ENCODE data around the gene SEMA6A. TPM values are rescaled to one million over a fixed set of nuclear protein-coding genes. Genes with fewer than 3 reads are reported as not detected.

Gene SEMA6A
- total RNA-seq, 1 donor from 2014 or later: 2.6 TPM

DNA sequence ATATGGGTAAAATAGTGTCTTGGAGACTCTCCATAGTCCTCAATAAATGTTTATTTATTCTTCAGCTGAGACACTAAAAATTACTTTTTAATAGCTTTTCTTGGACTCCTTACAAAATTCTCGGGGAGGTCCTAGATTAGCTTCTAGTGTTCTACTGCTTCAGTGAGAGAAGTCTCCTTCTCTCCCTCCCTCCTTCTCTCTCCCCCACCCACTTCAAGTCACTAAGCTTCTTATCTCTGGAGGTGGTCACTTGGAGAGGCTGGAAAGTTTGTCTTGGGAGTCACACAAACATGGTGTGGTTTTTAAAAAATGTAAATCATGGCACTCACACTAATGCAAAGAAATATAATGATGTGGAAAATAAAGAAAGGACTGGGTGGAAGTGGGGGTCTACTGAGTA is 64.1 kb downstream of the SEMA6A start:
- Mint-ChIP-seq H3K4me1 (ENCODE audit: unreplicated experiment) (peaks cover 6% of the 10 kb centered on the region), H3K4me3 (ENCODE audit: unreplicated experiment) (no peak overlapping the region), H3K27ac (ENCODE audit: unreplicated experiment) (no peak overlapping the region), H3K9me3 (ENCODE audit: unreplicated experiment) (no peaks in the 10 kb centered on the region), H3K27me3 (ENCODE audit: unreplicated experiment) (no peaks in the 10 kb centered on the region), H3K36me3 (ENCODE audit: unreplicated experiment) (no peaks in the 10 kb centered on the region)
- TF ChIP-seq, protein P1, sequence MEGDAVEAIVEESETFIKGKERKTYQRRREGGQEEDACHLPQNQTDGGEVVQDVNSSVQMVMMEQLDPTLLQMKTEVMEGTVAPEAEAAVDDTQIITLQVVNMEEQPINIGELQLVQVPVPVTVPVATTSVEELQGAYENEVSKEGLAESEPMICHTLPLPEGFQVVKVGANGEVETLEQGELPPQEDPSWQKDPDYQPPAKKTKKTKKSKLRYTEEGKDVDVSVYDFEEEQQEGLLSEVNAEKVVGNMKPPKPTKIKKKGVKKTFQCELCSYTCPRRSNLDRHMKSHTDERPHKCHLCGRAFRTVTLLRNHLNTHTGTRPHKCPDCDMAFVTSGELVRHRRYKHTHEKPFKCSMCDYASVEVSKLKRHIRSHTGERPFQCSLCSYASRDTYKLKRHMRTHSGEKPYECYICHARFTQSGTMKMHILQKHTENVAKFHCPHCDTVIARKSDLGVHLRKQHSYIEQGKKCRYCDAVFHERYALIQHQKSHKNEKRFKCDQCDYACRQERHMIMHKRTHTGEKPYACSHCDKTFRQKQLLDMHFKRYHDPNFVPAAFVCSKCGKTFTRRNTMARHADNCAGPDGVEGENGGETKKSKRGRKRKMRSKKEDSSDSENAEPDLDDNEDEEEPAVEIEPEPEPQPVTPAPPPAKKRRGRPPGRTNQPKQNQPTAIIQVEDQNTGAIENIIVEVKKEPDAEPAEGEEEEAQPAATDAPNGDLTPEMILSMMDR (IDR thresholded peaks at IDR 0.05): no peak
- no peak for DNase-seq (ENCODE audit: extremely low spot score, unreplicated experiment)

DNA sequence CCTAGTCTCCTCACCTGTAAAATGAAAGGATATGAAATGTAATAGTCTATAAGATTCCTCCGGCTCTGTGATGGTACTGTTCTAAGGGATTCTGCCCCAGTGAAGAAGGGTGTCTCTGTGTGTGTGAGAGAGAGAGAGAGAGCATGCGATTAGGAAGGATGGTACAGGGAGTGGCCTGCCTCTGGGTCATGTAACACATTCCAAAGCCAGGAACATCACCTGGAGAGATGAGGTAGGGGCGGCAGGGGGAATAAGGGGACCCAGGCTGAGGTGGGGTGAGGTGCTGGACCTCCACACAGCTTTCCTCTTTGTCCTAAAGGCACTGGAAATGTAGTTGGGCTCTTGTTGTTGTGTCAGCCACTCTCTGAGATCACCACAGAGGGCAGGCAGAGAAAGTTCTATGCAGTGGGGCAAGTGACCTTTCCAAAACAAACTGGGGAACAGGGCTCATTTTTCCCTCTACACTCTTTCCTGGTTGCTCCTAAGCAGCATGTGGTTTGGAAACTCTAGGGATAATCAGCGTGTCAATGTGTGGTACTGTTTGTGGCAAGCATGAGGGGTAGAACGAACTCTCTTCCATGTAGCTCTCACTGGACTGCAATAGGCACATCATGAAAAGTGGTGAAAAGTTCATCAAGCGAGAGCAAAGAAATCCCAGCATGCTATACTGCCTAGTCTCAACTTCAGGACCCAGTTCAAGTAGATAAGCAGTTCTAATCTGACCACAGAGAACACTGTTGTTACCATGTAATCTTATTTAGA is 65.0 kb downstream of the SEMA6A start:
- Mint-ChIP-seq H3K9me3 (ENCODE audit: unreplicated experiment) (no peaks in the 10 kb centered on the region), H3K27ac (ENCODE audit: unreplicated experiment) (no peak overlapping the region)

DNA sequence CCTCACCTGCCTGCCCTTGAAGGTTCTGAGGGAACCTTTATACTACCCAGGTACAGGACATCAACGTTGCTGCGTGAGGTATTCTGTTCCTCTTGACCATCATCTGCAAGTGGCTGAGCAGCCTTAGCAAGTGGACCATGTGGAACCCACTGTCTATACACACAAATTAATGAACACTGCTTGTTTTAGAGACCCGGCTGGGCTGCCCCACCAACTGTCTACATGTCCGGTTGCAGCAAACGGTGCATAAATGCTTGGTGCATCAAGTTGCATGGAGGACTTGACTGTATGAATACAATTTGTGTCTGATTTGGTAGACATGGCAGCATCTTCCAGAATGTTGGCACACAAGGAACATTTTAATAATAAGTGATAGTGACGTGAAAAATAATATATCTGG is 65.8 kb downstream of the SEMA6A start:
- no peak overlapping the region for H3K27ac Mint-ChIP-seq (ENCODE audit: unreplicated experiment)
- no peaks in the 10 kb centered on the region for H3K9me3 Mint-ChIP-seq (ENCODE audit: unreplicated experiment)
- H3K4me3 Mint-ChIP-seq (ENCODE audit: unreplicated experiment): no peak overlapping the region
- no peak for DNase-seq (ENCODE audit: extremely low spot score, unreplicated experiment)
- no peaks in the 10 kb centered on the region for H3K27me3 Mint-ChIP-seq (ENCODE audit: unreplicated experiment)
- TF ChIP-seq, protein P1 (IDR thresholded peaks at IDR 0.05): no peak
- no peaks in the 10 kb centered on the region for H3K36me3 Mint-ChIP-seq (ENCODE audit: unreplicated experiment)
- H3K4me1 Mint-ChIP-seq (ENCODE audit: unreplicated experiment): peaks cover 3% of the 10 kb centered on the region

More for the DNA sequence above, 65.0 kb downstream of the SEMA6A start:
- peaks cover 3% of the 10 kb centered on the region for H3K4me1 Mint-ChIP-seq (ENCODE audit: unreplicated experiment)
- TF ChIP-seq, protein P1 (IDR thresholded peaks at IDR 0.05): no peak
- no peak for DNase-seq (ENCODE audit: extremely low spot score, unreplicated experiment)
- H3K27me3 Mint-ChIP-seq (ENCODE audit: unreplicated experiment): no peaks in the 10 kb centered on the region
- no peak overlapping the region for H3K4me3 Mint-ChIP-seq (ENCODE audit: unreplicated experiment)
- no peaks in the 10 kb centered on the region for H3K36me3 Mint-ChIP-seq (ENCODE audit: unreplicated experiment)

DNA sequence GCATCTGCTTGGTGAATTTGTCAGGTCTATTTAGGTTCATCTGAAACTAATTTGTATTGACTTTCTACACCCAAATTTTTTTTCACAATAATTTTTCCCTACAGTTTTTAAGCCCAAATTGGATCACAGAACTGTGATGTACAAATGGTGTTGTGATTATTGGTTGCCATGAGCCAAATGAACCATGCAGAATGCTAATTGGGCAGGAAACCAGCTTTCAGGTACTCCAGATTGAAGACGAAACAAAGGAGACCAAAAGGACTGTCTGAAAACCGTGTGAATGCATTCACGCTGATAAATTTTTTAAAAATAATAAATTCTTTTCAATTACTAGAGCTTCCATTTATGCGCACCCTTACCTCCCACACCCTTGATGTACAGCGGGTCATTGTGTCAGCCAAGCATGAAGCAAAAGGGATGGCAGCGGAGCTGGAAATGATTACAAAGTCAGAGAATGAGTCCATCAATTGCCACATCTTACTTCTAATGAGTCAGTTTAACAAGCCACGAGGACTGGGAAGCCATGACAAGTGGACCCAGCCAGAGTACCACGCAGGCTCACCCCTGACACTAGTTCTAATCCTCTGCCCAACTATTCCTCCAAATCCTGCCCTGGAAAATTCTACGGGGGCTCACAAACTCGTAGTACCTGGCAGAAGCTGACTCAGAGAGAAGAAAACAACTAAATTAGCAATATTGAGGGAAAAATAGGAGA is 66.5 kb downstream of the SEMA6A start:
- no peak for DNase-seq (ENCODE audit: extremely low spot score, unreplicated experiment)
- no peaks in the 10 kb centered on the region for H3K9me3 Mint-ChIP-seq (ENCODE audit: unreplicated experiment)
- no peak overlapping the region for H3K4me3 Mint-ChIP-seq (ENCODE audit: unreplicated experiment)
- TF ChIP-seq, protein P1 (IDR thresholded peaks at IDR 0.05): no peak
- H3K4me1 Mint-ChIP-seq (ENCODE audit: unreplicated experiment): peaks cover 3% of the 10 kb centered on the region
- no peak overlapping the region for H3K27ac Mint-ChIP-seq (ENCODE audit: unreplicated experiment)
- H3K27me3 Mint-ChIP-seq (ENCODE audit: unreplicated experiment): no peaks in the 10 kb centered on the region
- no peaks in the 10 kb centered on the region for H3K36me3 Mint-ChIP-seq (ENCODE audit: unreplicated experiment)

DNA sequence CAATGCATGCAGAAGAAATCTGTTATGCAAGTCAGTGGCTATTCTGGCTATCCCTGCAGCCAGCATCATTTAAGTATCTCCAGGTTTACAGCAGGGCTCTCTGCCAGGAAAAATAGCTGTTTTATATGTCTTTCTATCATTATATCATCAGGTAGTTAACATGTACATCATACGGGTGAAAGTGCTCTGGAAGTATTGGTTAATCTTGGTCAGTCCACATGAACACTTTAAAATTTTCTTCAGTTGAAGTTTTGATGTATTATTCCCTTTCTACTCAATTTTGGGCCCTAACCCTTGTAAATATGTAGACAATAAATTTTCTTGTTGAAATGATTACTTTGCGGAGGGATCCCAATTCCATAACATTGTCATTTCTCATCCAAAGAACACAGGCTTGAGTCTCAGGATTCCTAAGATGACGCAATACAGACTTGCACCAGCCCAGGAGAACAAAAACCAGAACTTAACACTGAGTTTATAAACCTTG is 67.5 kb downstream of the SEMA6A start:
- H3K36me3 Mint-ChIP-seq (ENCODE audit: unreplicated experiment): no peaks in the 10 kb centered on the region
- DNase-seq (ENCODE audit: extremely low spot score, unreplicated experiment): no peak
- peaks cover 5% of the 10 kb centered on the region for H3K4me1 Mint-ChIP-seq (ENCODE audit: unreplicated experiment)
- no peaks in the 10 kb centered on the region for H3K9me3 Mint-ChIP-seq (ENCODE audit: unreplicated experiment)
- no peaks in the 10 kb centered on the region for H3K27me3 Mint-ChIP-seq (ENCODE audit: unreplicated experiment)
- TF ChIP-seq, protein P1 (IDR thresholded peaks at IDR 0.05): no peak
- H3K4me3 Mint-ChIP-seq (ENCODE audit: unreplicated experiment): no peak overlapping the region
- H3K27ac Mint-ChIP-seq (ENCODE audit: unreplicated experiment): no peak overlapping the region

Measured in osteocyte (in vitro differentiated cells).